H9 (cell line): ENCODE measurements around the gene ISY1. TPM values are rescaled to one million over a fixed set of nuclear protein-coding genes. Genes with fewer than 3 reads are reported as not detected.

Experiments used
- DNase-seq: peaks from one replicate; pipeline ENCODE4 v3.0.0-alpha.2; 2017
- H2AFZ ChIP-seq: one replicate; pipeline ENCODE4 v1.6.1; 2013; ENCODE audit warnings: mild to moderate bottlenecking, low read length, control low read depth, moderate library complexity
- H2AK5ac ChIP-seq: 2 replicates; pipeline ENCODE4 v1.6.1; 2013; ENCODE audit warnings: low read length, control low read depth, mixed read lengths; ENCODE audit not compliant: insufficient read length
- H2BK120ac ChIP-seq: one replicate; pipeline ENCODE4 v1.6.1; 2013; ENCODE audit warnings: low read depth, mild to moderate bottlenecking, low read length, control low read depth, inconsistent platforms; ENCODE audit not compliant: poor library complexity, severe bottlenecking
- H2BK12ac ChIP-seq: 2 replicates; pipeline ENCODE4 v1.6.1; 2013; ENCODE audit warnings: low read length, control low read depth, mixed read lengths, low read depth; ENCODE audit not compliant: insufficient read length
- H2BK15ac ChIP-seq: 2 replicates; pipeline ENCODE4 v1.6.1; 2013; ENCODE audit warnings: low read depth, low read length, control low read depth
- H2BK20ac ChIP-seq: one replicate; pipeline ENCODE4 v1.6.1; 2013; ENCODE audit warnings: low read depth, mild to moderate bottlenecking, low read length, control low read depth, inconsistent platforms; ENCODE audit not compliant: poor library complexity, severe bottlenecking
- H2BK5ac ChIP-seq: 2 replicates; pipeline ENCODE4 v1.6.1; 2013; ENCODE audit warnings: low read length, control low read depth, mixed read lengths; ENCODE audit not compliant: insufficient read length
- H3K14ac ChIP-seq: 2 replicates; pipeline ENCODE4 v1.6.1; 2013; ENCODE audit warnings: low read length, control low read depth; ENCODE audit not compliant: insufficient read depth
- H3K18ac ChIP-seq: 2 replicates; pipeline ENCODE4 v1.6.1; 2013; ENCODE audit warnings: low read depth, mild to moderate bottlenecking, mixed read lengths, low read length, control low read depth; ENCODE audit not compliant: insufficient read length
- H3K23ac ChIP-seq: 2 replicates; pipeline ENCODE4 v1.6.1; 2013; ENCODE audit warnings: low read length, control low read depth, mixed read lengths, low read depth; ENCODE audit not compliant: insufficient read length
- H3K23me2 ChIP-seq: 2 replicates; pipeline ENCODE4 v1.6.1; 2013; ENCODE audit warnings: low read depth, mild to moderate bottlenecking, mixed read lengths, low read length, control low read depth; ENCODE audit not compliant: insufficient read length, poor library complexity, severe bottlenecking
- H3K27ac ChIP-seq: 2 replicates; pipeline ENCODE4 v1.5.1; 2013; ENCODE audit warnings: low read length, control low read depth, mixed read lengths, low read depth; ENCODE audit not compliant: insufficient read length
- H3K27me3 ChIP-seq: 2 replicates; pipeline ENCODE4 v1.6.1; 2013; ENCODE audit warnings: low read length, control low read depth, inconsistent platforms; ENCODE audit not compliant: insufficient read depth
- H3K4ac ChIP-seq: 2 replicates; pipeline ENCODE4 v1.6.1; 2013; ENCODE audit warnings: low read depth, mild to moderate bottlenecking, control low read depth, inconsistent platforms, low read length, moderate library complexity
- H3K4me1 ChIP-seq: 2 replicates; pipeline ENCODE4 v1.6.1; 2013; ENCODE audit warnings: low read length, control low read depth, inconsistent platforms; ENCODE audit not compliant: insufficient read depth
- H3K4me2 ChIP-seq: 2 replicates; pipeline ENCODE4 v1.6.1; 2013; ENCODE audit warnings: low read length, control low read depth, mixed read lengths; ENCODE audit not compliant: insufficient read length, insufficient read depth
- H3K56ac ChIP-seq: 2 replicates; pipeline ENCODE4 v1.6.1; 2013; ENCODE audit warnings: low read depth, mild to moderate bottlenecking, mixed read lengths, low read length, control low read depth; ENCODE audit not compliant: insufficient read length
- H3K79me1 ChIP-seq: 2 replicates; pipeline ENCODE4 v1.6.1; 2013; ENCODE audit warnings: low read depth, mild to moderate bottlenecking, moderate library complexity, low read length, control low read depth, inconsistent platforms; ENCODE audit not compliant: insufficient read depth, poor library complexity, severe bottlenecking
- H3K79me2 ChIP-seq: 2 replicates; pipeline ENCODE4 v1.6.1; 2013; ENCODE audit warnings: low read length, control low read depth, inconsistent platforms; ENCODE audit not compliant: insufficient read depth
- H3K9ac ChIP-seq: 2 replicates; pipeline ENCODE4 v1.6.1; 2013; ENCODE audit warnings: low read length, control low read depth, mixed read lengths; ENCODE audit not compliant: insufficient read length; ENCODE audit errors: extremely low read depth
- H3K9me3 ChIP-seq: one replicate; pipeline ENCODE4 v1.6.1; 2013; ENCODE audit warnings: low read depth, low read length, inconsistent platforms; ENCODE audit not compliant: control insufficient read depth
- H3T11ph ChIP-seq: one replicate; pipeline ENCODE4 v1.6.1; 2013; ENCODE audit warnings: mild to moderate bottlenecking, low read length, control low read depth, inconsistent platforms
- H4K20me1 ChIP-seq: one replicate; pipeline ENCODE4 v1.6.1; 2013; ENCODE audit not compliant: control insufficient read depth, insufficient read length, insufficient read depth
- H4K5ac ChIP-seq: 2 replicates; pipeline ENCODE4 v1.6.1; 2013; ENCODE audit warnings: low read depth, mild to moderate bottlenecking, mixed read lengths, low read length, control low read depth; ENCODE audit not compliant: insufficient read length
- H4K8ac ChIP-seq: replicated peaks from 2 replicates; pipeline ENCODE4 v1.6.1; 2013; ENCODE audit warnings: low read length, control low read depth, mixed read lengths, low read depth; ENCODE audit not compliant: insufficient read length
- H4K91ac ChIP-seq: 2 replicates; pipeline ENCODE4 v1.6.1; 2013; ENCODE audit warnings: low read depth, mild to moderate bottlenecking, moderate library complexity, mixed read lengths, low read length, control low read depth; ENCODE audit not compliant: insufficient read length
- H3K27ac Mint-ChIP-seq, 3 experiments: 2 replicates in 2 of 3; 3 replicates in 1 of 3; pipeline ENCODE4 v1.8.0; 2020 to 2021; ENCODE audit warnings: mixed read lengths in 3 of 3, mild to moderate bottlenecking in 1 of 3, moderate library complexity in 1 of 3
- H3K27me3 Mint-ChIP-seq: 2 replicates; pipeline ENCODE4 v1.8.0; 2021; ENCODE audit warnings: low read depth, mild to moderate bottlenecking, moderate library complexity, mixed read lengths
- H3K36me3 Mint-ChIP-seq, 3 experiments: 2 replicates in 2 of 3; 3 replicates in 1 of 3; pipeline ENCODE4 v1.8.0; 2020 to 2021; ENCODE audit warnings: low read depth in 3 of 3, mixed read lengths in 3 of 3; ENCODE audit not compliant: insufficient read depth in 1 of 3
- H3K4me1 Mint-ChIP-seq, 2 experiments: 2 replicates each; pipeline ENCODE4 v1.8.0; 2020; ENCODE audit warnings: mixed read lengths in 2 of 2
- H3K4me3 Mint-ChIP-seq, 2 experiments: 2 replicates in 1 of 2; 3 replicates in 1 of 2; pipeline ENCODE4 v1.8.0; 2020 to 2021; ENCODE audit warnings: mild to moderate bottlenecking in 2 of 2, mixed read lengths in 2 of 2, moderate library complexity in 1 of 2
- H3K9me3 Mint-ChIP-seq, 2 experiments: 2 replicates in 1 of 2; 3 replicates in 1 of 2; pipeline ENCODE4 v1.8.0; 2020; ENCODE audit warnings: mild to moderate bottlenecking in 2 of 2, mixed read lengths in 2 of 2, moderate library complexity in 1 of 2
- CTCF ChIP-seq: fragments of 200-600 bp; sonication (generic); conservative IDR thresholded peaks from 3 replicates; pipeline ENCODE4 v1.8.0; 2021; ENCODE audit warnings: antibody characterized with exemption, mild to moderate bottlenecking
- WGBS: extraction: QIAGEN DNeasy Blood & Tissue Kit; methylation state at CpG from one replicate; pipeline ENCODE4 v1.1.7; 2013; ENCODE audit warnings: missing lambda C conversion rate, low lambda C conversion rate, mixed read lengths; ENCODE audit not compliant: insufficient read length; ENCODE audit errors: extremely low coverage; 5-methylcytosine and 5-hydroxymethylcytosine counted together
- total RNA-seq: library from RNA; stranded (reverse); gene quantifications from 2 replicates; pipeline ENCODE4 v1.2.1, GENCODE V29; 2021

ISY1 gene
- total RNA-seq, 1 experiment from 2014 or later = 28.1 TPM

GRCh38 chr3:129103296-129103695, 57.6 kb downstream of the ISY1 start:
- no peak overlapping the region for H3K4me2 ChIP-seq
- no peak overlapping the region for H2AFZ ChIP-seq
- no peak overlapping the region for H2BK15ac ChIP-seq
- no peaks in the 10 kb centered on the region for H3K23me2 ChIP-seq
- no peak overlapping the region for H2AK5ac ChIP-seq
- no peaks in the 10 kb centered on the region; a peak in 1 of 4 replicates for H3K4me1 Mint-ChIP-seq
- H3K23ac ChIP-seq = no peak overlapping the region
- H3K36me3 Mint-ChIP-seq = peaks cover 2 to 4% (median 3%) of the 10 kb centered on the region in 3 experiments; a peak in 6 of 7 replicates
- peaks cover 2% of the 10 kb centered on the region; the same call in 1 of the 2 replicates for H3K79me2 ChIP-seq
- DNase-seq = no peak
- no peaks in the 10 kb centered on the region for H3K9me3 ChIP-seq
- H2BK120ac ChIP-seq = no peak overlapping the region
- no peak overlapping the region for H3K27ac ChIP-seq
- no peak overlapping the region for H2BK12ac ChIP-seq
- H3K4ac ChIP-seq = no peak overlapping the region
- no peak overlapping the region for H4K5ac ChIP-seq
- no peak overlapping the region for H4K91ac ChIP-seq
- H3K79me1 ChIP-seq = no peaks in the 10 kb centered on the region
- H3K4me3 Mint-ChIP-seq = no peak overlapping the region
- no peak overlapping the region for H3K18ac ChIP-seq
- H3K27me3 ChIP-seq = no peaks in the 10 kb centered on the region
- H2BK20ac ChIP-seq = no peak overlapping the region
- H3K27ac Mint-ChIP-seq = peak overlapping the region; percentile 57 to 93 (median 69); a peak in 6 of 7 replicates
- H3K4me1 ChIP-seq = no peaks in the 10 kb centered on the region
- H3K9ac ChIP-seq = no peak overlapping the region
- peak overlapping the region; percentile 54; the same call in 1 of the 2 replicates for H3K14ac ChIP-seq
- no peaks in the 10 kb centered on the region for H3K27me3 Mint-ChIP-seq
- TF ChIP-seq CTCF = no peak
- no peak overlapping the region for H3T11ph ChIP-seq
- no peak overlapping the region for H3K56ac ChIP-seq
- no peaks in the 10 kb centered on the region for H3K9me3 Mint-ChIP-seq
- H2BK5ac ChIP-seq = no peak overlapping the region
- H4K8ac ChIP-seq = no peak overlapping the region
- H4K20me1 ChIP-seq = no peaks in the 10 kb centered on the region
- no CpG with 5 or more reads among the region's 7 CpGs for whole genome bisulfite sequencing
